GM13976 (cell line): ENCODE data around the gene THBS4.
"Not testable (repeated sequence)": the region's sequence is repeated elsewhere in the genome, so short reads cannot be mapped to it uniquely, and the experiment has no call there.

Experiments
- DNase-seq: peaks from one replicate; pipeline ENCODE4 v3.0.0; 2012; ENCODE audit warnings: low spot score
- CTCF ChIP-seq: IDR thresholded peaks from 2 replicates; pipeline ENCODE4 v1.5.1; 2012; ENCODE audit warnings: borderline replicate concordance, mild to moderate bottlenecking; ENCODE audit not compliant: insufficient read depth; ENCODE audit errors: extremely low read depth, missing control alignments, control extremely low read depth
- in situ Hi-C: fragments of 300-500 bp; cut with MboI; formaldehyde crosslinking; loops from one replicate; pipeline ENCODE4 v1.12.0; 2022; ENCODE audit warnings: low sequenced_read_pairs, mixed read lengths, inconsistent platforms; ENCODE audit not compliant: unreplicated experiment

The THBS4 gene

GRCh38 chr5:80105698-80106439 is 70.7 kb downstream of the THBS4 start:
- in situ Hi-C loops: loop anchor here (25.0 kb wide), 1 partner anchor 556 kb away; the partner anchor contains the start of genes DHFR and MSH3
- DNase-seq: no peak
- TF ChIP-seq CTCF: no peak

- no peak for DNase-seq
- in situ Hi-C loops: loop anchor here (25.0 kb wide), 1 partner anchor 555 kb away; the partner anchor contains the start of genes DHFR and MSH3
- TF ChIP-seq CTCF: no peak
Observed at GRCh38 chr5:80106916-80107315, 71.8 kb downstream of the THBS4 start.

GRCh38 chr5:80109646-80110478 is 74.7 kb downstream of the THBS4 start:
- no peak for TF ChIP-seq CTCF
- no peak for DNase-seq
- in situ Hi-C loops: loop anchor here (25.0 kb wide), 1 partner anchor 552 kb away; the partner anchor contains the start of genes DHFR and MSH3

GRCh38 chr5:80111376-80111990 is 76.3 kb downstream of the THBS4 start:
- in situ Hi-C loops: loop anchor here (25.0 kb wide), 1 partner anchor 551 kb away; the partner anchor contains the start of genes DHFR and MSH3
- not testable (repeated sequence) for DNase-seq

- TF ChIP-seq CTCF: no peak
- in situ Hi-C loops: loop anchor here (25.0 kb wide), 1 partner anchor 547 kb away; the partner anchor contains the start of genes DHFR and MSH3
- DNase-seq: no peak
Observed at GRCh38 chr5:80114860-80115259, 79.7 kb downstream of the THBS4 start.

GRCh38 chr5:80116000-80116399 is 80.9 kb downstream of the THBS4 start:
- in situ Hi-C loops: loop anchor here (25.0 kb wide), 1 partner anchor 546 kb away; the partner anchor contains the start of genes DHFR and MSH3
- DNase-seq: no peak
- no peak for TF ChIP-seq CTCF
